Tibial artery (tissue), 4 donors: ENCODE data around the gene PTP4A2.

Source experiments
- DNase-seq, 2 donors: peaks; one replicate each; pipeline ENCODE4 v3.0.0-alpha.2; 2019
- H3K27ac ChIP-seq, 2 donors: fragments of 200-600 bp; sonication (generic) in 1 of 2; 1 replicate in 1 of 2; 2 replicates in 1 of 2; pipeline ENCODE4 v1.5.1; 2018 to 2019; ENCODE audit warnings: mild to moderate bottlenecking in 1 of 2
- H3K27me3 ChIP-seq, 2 donors: fragments of 200-600 bp; sonication (generic) in 1 of 2; one replicate each; pipeline versions ENCODE4 v1.5.1 to v1.6.0; 2016 to 2019
- H3K36me3 ChIP-seq, 3 donors: fragments of 200-600 bp; sonication (generic) in 2 of 3; one replicate each; pipeline ENCODE4 v1.5.1; 2016 to 2019; ENCODE audit warnings: mild to moderate bottlenecking in 2 of 3
- H3K4me1 ChIP-seq, 4 donors: fragments of 200-600 bp; sonication (generic) in 2 of 4; 1 replicate in 3 of 4; 2 replicates in 1 of 4; pipeline ENCODE4 v1.5.1; 2016 to 2019
- H3K4me3 ChIP-seq, 2 donors: fragments of 200-600 bp; sonication (generic) in 1 of 2; 1 replicate in 1 of 2; 2 replicates in 1 of 2; pipeline ENCODE4 v1.5.1; 2018 to 2019; ENCODE audit warnings: mild to moderate bottlenecking in 2 of 2
- H3K9me3 ChIP-seq, 3 donors: fragments of 200-600 bp; sonication (generic) in 1 of 3; one replicate each; pipeline ENCODE4 v1.5.1; 2016 to 2019
- CTCF ChIP-seq, 2 experiments: fragments of 200-600 bp in 1 of 2; fragments of 450-650 bp in 1 of 2; IDR thresholded peaks; one replicate each; pipeline ENCODE4 v1.5.1; 2017 to 2019; ENCODE audit warnings: antibody characterized with exemption in 2 of 2, mild to moderate bottlenecking in 1 of 2, moderate library complexity in 1 of 2
- intact Hi-C: fragments of 100-400 bp; cut with DNase I; formaldehyde crosslinking; loops from one replicate; pipeline ENCODE4 v1.15.0; 2023; ENCODE audit warnings: low total_unique reads

Gene PTP4A2

GRCh38 chr1:31912839-31913239, 25.3 kb downstream of the PTP4A2 start:
- Histone ChIP-seq H3K36me3 (peaks cover 42 to 52% (median 49%) of the 10 kb centered on the region in 3 donors), H3K27me3 (no peaks in the 10 kb centered on the region), H3K4me1 (peaks cover 0 to 13% (median 0%) of the 10 kb centered on the region in 4 donors), H3K9me3 (no peaks in the 10 kb centered on the region), H3K4me3 (no peak overlapping the region), H3K27ac (no peak overlapping the region)
- DNase-seq, result no peak
- TF ChIP-seq CTCF (IDR thresholded peaks at IDR 0.05), result no peak
- intact Hi-C loops, result no loop called here

GRCh38 chr1:31911994-31912780, 26.0 kb downstream of the PTP4A2 start:
- Histone ChIP-seq H3K36me3 (peaks cover 48 to 56% (median 49%) of the 10 kb centered on the region in 3 donors), H3K27me3 (no peaks in the 10 kb centered on the region), H3K4me3 (no peak overlapping the region), H3K9me3 (no peaks in the 10 kb centered on the region), H3K4me1 (peaks cover 0 to 13% (median 0%) of the 10 kb centered on the region in 4 donors), H3K27ac (no peak overlapping the region)
- DNase-seq, result no peak
- intact Hi-C loops, result no loop called here
- no peak for TF ChIP-seq CTCF (IDR thresholded peaks at IDR 0.05)

- Histone ChIP-seq H3K4me3 (no peak overlapping the region), H3K27me3 (no peaks in the 10 kb centered on the region), H3K27ac (no peak overlapping the region), H3K4me1 (peaks cover 0 to 13% (median 0%) of the 10 kb centered on the region in 4 donors), H3K9me3 (no peaks in the 10 kb centered on the region), H3K36me3 (peaks cover 53 to 64% (median 53%) of the 10 kb centered on the region in 3 donors)
- no peak for TF ChIP-seq CTCF (IDR thresholded peaks at IDR 0.05)
- intact Hi-C loops, result no loop called here
- no peak for DNase-seq
These were observed 27.2 kb downstream of the PTP4A2 start for GRCh38 chr1:31910933-31911332.

GRCh38 chr1:31909691-31910090, 28.5 kb downstream of the PTP4A2 start:
- no peaks in the 10 kb centered on the region for H3K27me3 ChIP-seq
- TF ChIP-seq CTCF (IDR thresholded peaks at IDR 0.05), result no peak
- DNase-seq, result no peak
- H3K4me3 ChIP-seq, result no peak overlapping the region
- H3K4me1 ChIP-seq, result peaks cover 0 to 13% (median 0%) of the 10 kb centered on the region in 4 donors
- no peak overlapping the region for H3K27ac ChIP-seq
- intact Hi-C loops, result no loop called here
- peaks cover 49 to 64% (median 52%) of the 10 kb centered on the region in 3 donors for H3K36me3 ChIP-seq
- H3K9me3 ChIP-seq, result no peaks in the 10 kb centered on the region

- Histone ChIP-seq H3K9me3 (no peaks in the 10 kb centered on the region), H3K36me3 (peaks cover 42 to 51% (median 49%) of the 10 kb centered on the region in 3 donors), H3K27me3 (no peaks in the 10 kb centered on the region), H3K27ac (no peak overlapping the region), H3K4me3 (no peak overlapping the region), H3K4me1 (peaks cover 0 to 1% (median 0%) of the 10 kb centered on the region in 4 donors)
- intact Hi-C loops, result no loop called here
- no peak for TF ChIP-seq CTCF (IDR thresholded peaks at IDR 0.05)
- DNase-seq, result no peak
These were observed 31.6 kb downstream of the PTP4A2 start for GRCh38 chr1:31906557-31906956.
